ENCODE data around the gene TBC1D10A.

- TF ChIP-seq SPI1 (IDR thresholded peaks at IDR 0.05; ENCODE audit: low read depth, low read length): no peak
- TF ChIP-seq POLR2AphosphoS5 (IDR thresholded peaks at IDR 0.05; ENCODE audit: low read depth, low read length): no peak
- no peak for TF ChIP-seq POLR2A (IDR thresholded peaks at IDR 0.05; ENCODE audit: low read depth, low read length)
- TF ChIP-seq TAF1 (IDR thresholded peaks at IDR 0.05; ENCODE audit: low read depth, low read length): no peak
These were observed 49.0 kb downstream of the TBC1D10A start for GRCh38 chr22:30277547-30278344.

Measured in GM12891 (cell line).